ENCODE measurements around the gene C2orf78. TPM values are rescaled to one million over a fixed set of nuclear protein-coding genes. Genes with fewer than 3 reads are reported as not detected.
"Not testable (repeated sequence)": the region's sequence is repeated elsewhere in the genome, so short reads cannot be mapped to it uniquely, and the experiment has no call there.

C2orf78 gene
- total RNA-seq, 1 donor from 2014 or later: not detected

DNA sequence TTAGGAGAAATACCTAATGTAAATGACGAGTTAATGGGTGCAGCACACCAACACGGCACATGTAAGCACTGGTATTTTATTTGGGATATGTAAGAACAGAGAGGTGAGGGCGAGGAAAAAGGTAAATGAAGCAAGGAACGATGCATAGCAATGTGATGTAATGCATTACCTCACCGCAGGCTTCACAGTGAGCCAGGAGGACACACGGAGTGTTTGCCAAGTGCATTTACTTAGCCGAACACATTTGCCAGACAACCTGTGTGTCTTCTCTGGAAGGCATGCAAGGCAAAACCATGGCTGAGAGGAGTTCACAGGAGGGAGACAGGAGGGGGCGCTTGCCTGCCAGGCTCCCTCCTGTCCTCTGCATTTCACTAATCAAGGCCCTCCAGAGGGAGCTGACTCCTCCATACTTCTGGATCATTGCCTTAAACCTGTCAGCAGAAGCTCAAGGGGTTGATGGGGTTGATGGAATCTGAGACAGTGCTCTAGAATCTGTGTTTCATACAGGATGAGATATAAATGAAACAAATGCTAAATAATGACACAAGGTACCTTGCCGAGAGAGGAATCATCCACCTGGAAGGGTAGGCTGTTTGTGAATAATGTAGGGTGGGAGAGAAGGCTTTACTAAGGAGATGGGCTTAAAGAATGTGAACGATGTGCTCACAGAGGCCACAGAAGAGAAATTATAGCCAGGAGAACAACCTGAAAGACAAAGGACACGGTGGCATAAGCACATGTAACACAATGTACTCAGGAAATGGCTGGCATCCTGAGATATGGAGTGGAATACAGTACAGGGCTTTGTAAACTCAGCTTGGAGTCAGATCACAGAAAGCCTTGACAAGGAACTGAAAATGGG is 37.7 kb upstream of the C2orf78 start:
- no peaks in the 10 kb centered on the region for H3K4me1 Mint-ChIP-seq (ENCODE audit: unreplicated experiment)
- no peak overlapping the region for H3K4me3 Mint-ChIP-seq
- H3K36me3 Mint-ChIP-seq: peaks cover 29% of the 10 kb centered on the region
- H3K27me3 Mint-ChIP-seq: no peaks in the 10 kb centered on the region
- TF ChIP-seq, protein P1, sequence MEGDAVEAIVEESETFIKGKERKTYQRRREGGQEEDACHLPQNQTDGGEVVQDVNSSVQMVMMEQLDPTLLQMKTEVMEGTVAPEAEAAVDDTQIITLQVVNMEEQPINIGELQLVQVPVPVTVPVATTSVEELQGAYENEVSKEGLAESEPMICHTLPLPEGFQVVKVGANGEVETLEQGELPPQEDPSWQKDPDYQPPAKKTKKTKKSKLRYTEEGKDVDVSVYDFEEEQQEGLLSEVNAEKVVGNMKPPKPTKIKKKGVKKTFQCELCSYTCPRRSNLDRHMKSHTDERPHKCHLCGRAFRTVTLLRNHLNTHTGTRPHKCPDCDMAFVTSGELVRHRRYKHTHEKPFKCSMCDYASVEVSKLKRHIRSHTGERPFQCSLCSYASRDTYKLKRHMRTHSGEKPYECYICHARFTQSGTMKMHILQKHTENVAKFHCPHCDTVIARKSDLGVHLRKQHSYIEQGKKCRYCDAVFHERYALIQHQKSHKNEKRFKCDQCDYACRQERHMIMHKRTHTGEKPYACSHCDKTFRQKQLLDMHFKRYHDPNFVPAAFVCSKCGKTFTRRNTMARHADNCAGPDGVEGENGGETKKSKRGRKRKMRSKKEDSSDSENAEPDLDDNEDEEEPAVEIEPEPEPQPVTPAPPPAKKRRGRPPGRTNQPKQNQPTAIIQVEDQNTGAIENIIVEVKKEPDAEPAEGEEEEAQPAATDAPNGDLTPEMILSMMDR (conservative IDR thresholded peaks at IDR 0.05): no peak
- no peak overlapping the region for H3K27ac Mint-ChIP-seq
- H3K9me3 Mint-ChIP-seq: no peaks in the 10 kb centered on the region
- DNase-seq (ENCODE audit: extremely low spot score, unreplicated experiment): no peak

DNA sequence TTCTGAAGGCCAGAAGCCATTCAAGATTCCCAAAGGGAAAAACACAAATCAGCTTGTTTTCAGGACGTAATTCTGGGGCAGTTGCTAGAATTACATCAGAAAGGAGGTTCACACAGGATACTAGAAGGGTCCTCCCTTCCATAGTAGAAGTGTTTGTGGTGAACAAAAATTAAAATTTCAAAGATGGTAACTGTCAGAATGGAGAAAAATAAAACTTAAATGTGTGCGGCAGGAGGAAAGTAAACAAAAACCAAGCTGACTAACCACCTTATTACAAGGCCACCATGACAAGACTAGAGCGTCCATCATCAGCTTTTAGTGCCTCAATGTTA is 37.1 kb upstream of the C2orf78 start:
- Mint-ChIP-seq H3K27ac (no peak overlapping the region), H3K36me3 (peaks cover 32% of the 10 kb centered on the region), H3K27me3 (no peaks in the 10 kb centered on the region), H3K4me3 (no peak overlapping the region), H3K9me3 (no peaks in the 10 kb centered on the region), H3K4me1 (ENCODE audit: unreplicated experiment) (no peaks in the 10 kb centered on the region)
- TF ChIP-seq, protein P1 (conservative IDR thresholded peaks at IDR 0.05): no peak
- DNase-seq (ENCODE audit: extremely low spot score, unreplicated experiment): no peak

DNA sequence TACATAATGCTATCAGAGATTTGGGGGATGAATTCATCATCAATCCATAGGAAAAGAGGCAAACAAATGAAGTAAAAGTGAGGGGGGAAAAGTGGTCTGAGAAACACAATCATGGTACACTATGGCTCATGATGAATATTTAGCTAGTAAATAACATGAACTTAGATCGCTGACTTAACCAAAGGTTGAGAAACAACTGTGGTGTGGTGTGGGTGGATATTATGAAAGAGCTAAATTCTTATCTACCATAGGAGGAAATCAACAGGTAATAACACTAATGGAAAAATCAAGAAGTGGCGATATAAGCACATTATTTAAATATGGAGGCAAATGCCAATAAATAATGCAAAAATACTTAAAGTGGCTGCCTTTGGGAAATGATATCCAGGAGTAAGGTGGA is 34.7 kb upstream of the C2orf78 start:
- peaks cover 40% of the 10 kb centered on the region for H3K36me3 Mint-ChIP-seq
- no peaks in the 10 kb centered on the region for H3K4me1 Mint-ChIP-seq (ENCODE audit: unreplicated experiment)
- no peak for DNase-seq (ENCODE audit: extremely low spot score, unreplicated experiment)
- no peak overlapping the region for H3K27ac Mint-ChIP-seq
- H3K4me3 Mint-ChIP-seq: no peak overlapping the region
- peaks cover 2% of the 10 kb centered on the region for H3K9me3 Mint-ChIP-seq
- TF ChIP-seq, protein P1 (conservative IDR thresholded peaks at IDR 0.05): no peak
- no peaks in the 10 kb centered on the region for H3K27me3 Mint-ChIP-seq

DNA sequence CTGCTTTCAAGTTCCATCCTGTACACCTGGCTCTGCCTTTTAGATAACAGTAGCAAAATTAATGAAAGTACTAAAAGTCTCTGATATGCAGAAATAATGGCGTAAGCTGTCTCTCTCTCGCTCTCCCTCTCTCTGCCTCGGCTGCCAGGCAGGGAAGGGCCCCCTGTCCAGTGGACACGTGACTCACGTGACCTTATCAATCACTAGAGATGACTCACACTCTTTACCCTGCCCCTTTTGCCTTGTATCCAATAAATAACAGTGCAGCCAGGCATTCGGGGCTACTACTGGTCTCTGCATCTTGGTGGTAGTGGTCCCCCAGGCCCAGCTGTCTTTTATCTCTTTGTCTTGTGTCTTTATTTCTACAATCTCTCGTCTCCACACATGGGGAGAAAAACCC is 29.7 kb upstream of the C2orf78 start:
- H3K4me3 Mint-ChIP-seq; H3K9me3 Mint-ChIP-seq; H3K27me3 Mint-ChIP-seq; H3K4me1 Mint-ChIP-seq (ENCODE audit: unreplicated experiment); DNase-seq (ENCODE audit: extremely low spot score, unreplicated experiment); H3K27ac Mint-ChIP-seq: not testable (repeated sequence)
- peaks cover 52% of the 10 kb centered on the region for H3K36me3 Mint-ChIP-seq

DNA sequence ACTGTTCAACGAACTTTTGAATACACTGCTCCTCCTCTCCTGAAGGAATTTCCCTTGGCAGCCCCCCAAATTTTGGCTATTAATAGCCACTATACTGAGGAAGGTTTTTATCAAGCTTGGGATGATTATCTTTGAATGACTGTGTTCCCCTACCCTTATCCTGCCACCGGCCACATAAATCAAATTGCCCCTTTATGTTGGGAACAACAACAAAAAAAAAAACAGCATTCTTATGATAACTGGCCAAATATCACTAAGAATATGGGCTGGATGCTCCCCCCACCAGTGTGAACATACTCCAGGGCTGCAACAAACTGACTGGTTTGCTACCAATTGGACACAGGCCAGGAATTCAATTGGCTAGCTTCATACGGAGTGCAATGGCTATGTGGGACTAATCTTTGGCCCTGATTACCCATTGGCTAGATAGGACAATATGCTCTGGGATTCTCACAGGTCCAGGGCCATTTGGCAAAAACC is 24.7 kb upstream of the C2orf78 start:
- Mint-ChIP-seq H3K27me3 (no peaks in the 10 kb centered on the region), H3K9me3 (peaks cover 3% of the 10 kb centered on the region), H3K4me3 (no peak overlapping the region), H3K27ac (no peak overlapping the region), H3K36me3 (peaks cover 35% of the 10 kb centered on the region), H3K4me1 (ENCODE audit: unreplicated experiment) (no peaks in the 10 kb centered on the region)
- no peak for DNase-seq (ENCODE audit: extremely low spot score, unreplicated experiment)
- TF ChIP-seq, protein P1 (conservative IDR thresholded peaks at IDR 0.05): no peak

DNA sequence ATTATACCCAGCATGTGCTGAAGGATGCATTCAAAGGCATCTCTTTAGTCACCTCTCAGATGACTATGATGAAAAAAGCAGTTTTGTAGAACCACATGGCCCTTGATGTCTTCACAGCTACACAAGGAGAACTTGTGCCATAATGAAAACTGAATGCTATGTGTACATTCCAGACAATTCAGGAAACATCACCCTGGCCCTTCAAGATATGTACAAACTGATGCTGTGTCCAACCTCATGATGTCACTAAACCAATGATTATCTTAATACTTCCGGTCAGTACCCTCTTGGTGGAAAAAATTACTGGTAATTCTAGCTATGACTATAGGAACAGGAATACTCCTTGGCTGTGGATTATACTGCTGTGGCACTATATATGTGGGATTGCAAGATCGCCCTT is 24.1 kb upstream of the C2orf78 start:
- Mint-ChIP-seq H3K9me3 (no peaks in the 10 kb centered on the region), H3K27me3 (no peaks in the 10 kb centered on the region), H3K4me1 (ENCODE audit: unreplicated experiment) (no peaks in the 10 kb centered on the region), H3K4me3 (no peak overlapping the region), H3K27ac (no peak overlapping the region), H3K36me3 (peaks cover 31% of the 10 kb centered on the region)
- no peak for DNase-seq (ENCODE audit: extremely low spot score, unreplicated experiment)
- TF ChIP-seq, protein P1 (conservative IDR thresholded peaks at IDR 0.05): no peak

All from type B pancreatic cell (in vitro differentiated cells).